HepG2 (cell line): ENCODE results near the gene PRR30. TPM values are rescaled to one million over a fixed set of nuclear protein-coding genes. Genes with fewer than 3 reads are reported as not detected.

Source experiments
- ATAC-seq: fragments of 200-7000 bp; cut with Tn5 transposase; 3 replicates; pipeline ENCODE4 v1.9.1; 2020; ENCODE audit warnings: mild to moderate bottlenecking, moderate library complexity
- BruUV-seq: library from RNA; stranded (reverse); fragments of 400-500 nt; replicated peaks from 2 replicates; lab custom pipeline; 2021; lab: Mats Ljungman, UMichigan
- CTCF ChIA-PET: fragments of 300-600 bp; formaldehyde crosslinking; extraction: SDS; loops from one replicate; lab custom pipeline; 2021; ENCODE audit warnings: low total read pairs, inconsistent platforms, low intra/inter-chr PET ratio; lab: Yijun Ruan, JAX
- POLR2A ChIA-PET: fragments of 350-600 bp; sonication (Branson Sonifier 250); formaldehyde crosslinking; loops from one replicate; lab custom pipeline; 2020; ENCODE audit warnings: antibody characterized with exemption, inconsistent platforms; lab: Yijun Ruan, JAX
- DNase-seq: peaks from one replicate; pipeline ENCODE4 v3.0.0-alpha.2; 2015; ENCODE audit warnings: low spot score
- FAIRE-seq: peaks from 3 replicates; lab custom pipeline; 2011; peaks lifted over from hg19 to GRCh38; lab: Jason Lieb, UNC
- H2AFZ ChIP-seq: one replicate; pipeline ENCODE4 v1.6.1; 2011; ENCODE audit warnings: low read length, inconsistent platforms
- H3K27ac ChIP-seq: fragments of 300-600 bp; 3 replicates; pipeline ENCODE4 v1.8.0; 2011; ENCODE audit warnings: mixed run types, mild to moderate bottlenecking, mixed read lengths, low read length, inconsistent platforms; ENCODE audit not compliant: insufficient read depth; ENCODE audit errors: extremely low read length
- H3K27me3 ChIP-seq, 2 experiments: fragments of 200-600 bp in 1 of 2; 2 replicates in 1 of 2; 3 replicates in 1 of 2; pipeline versions ENCODE4 v1.6.0 to v1.8.0; 2011; ENCODE audit warnings: low read length in 2 of 2, mild to moderate bottlenecking in 2 of 2, moderate library complexity in 2 of 2, inconsistent platforms in 1 of 2; ENCODE audit not compliant: insufficient read depth in 2 of 2, control insufficient read depth in 1 of 2
- H3K36me3 ChIP-seq, 2 experiments: fragments of 200-600 bp in 1 of 2; replicated peaks in 1 of 2; 2 replicates in 1 of 2; 3 replicates in 1 of 2; pipeline versions ENCODE4 v1.5.1 to v1.8.0; 2011; ENCODE audit warnings: low read length in 2 of 2, inconsistent platforms in 1 of 2; ENCODE audit not compliant: insufficient read depth in 2 of 2, control insufficient read depth in 1 of 2
- H3K4me1 ChIP-seq: 2 replicates; pipeline ENCODE4 v1.5.1; 2012; ENCODE audit warnings: low read length, inconsistent platforms; ENCODE audit not compliant: insufficient read depth
- H3K4me2 ChIP-seq: 2 replicates; pipeline ENCODE4 v1.6.0; 2011; ENCODE audit warnings: low read depth, low read length, inconsistent platforms
- H3K4me3 ChIP-seq, 3 experiments: fragments of 200-600 bp in 1 of 3; sonication (generic), shearing (Covaris generic) in 1 of 3; replicated peaks in 1 of 3; 2 replicates each; pipeline ENCODE4 v1.5.1; 2011 to 2016; ENCODE audit warnings: low read length in 3 of 3, inconsistent platforms in 2 of 3, low read depth in 2 of 3, mild to moderate bottlenecking in 2 of 3, control low read depth in 1 of 3, mixed read lengths in 1 of 3; ENCODE audit not compliant: insufficient read depth in 1 of 3
- H3K79me2 ChIP-seq: one replicate; pipeline ENCODE4 v1.6.1; 2011; ENCODE audit warnings: low read length, inconsistent platforms; ENCODE audit not compliant: insufficient read depth
- H3K9ac ChIP-seq: 2 replicates; pipeline ENCODE4 v1.6.0; 2011; ENCODE audit warnings: mild to moderate bottlenecking, low read depth, low read length, inconsistent platforms; ENCODE audit not compliant: insufficient read depth
- H3K9me3 ChIP-seq: 2 replicates; pipeline ENCODE4 v1.5.1; 2012; ENCODE audit warnings: mild to moderate bottlenecking, low read length
- H4K20me1 ChIP-seq: 2 replicates; pipeline ENCODE4 v1.6.0; 2011; ENCODE audit warnings: inconsistent platforms, mild to moderate bottlenecking, low read length, moderate library complexity; ENCODE audit not compliant: insufficient read depth
- DBP ChIP-seq: sonication (generic); formaldehyde crosslinking; IDR thresholded peaks from 2 replicates; pipeline ENCODE4 v1.4.0; 2020; ENCODE audit warnings: missing genetic modification reagents; ENCODE audit errors: not compliant biosample characterization
- HMG20A ChIP-seq: IDR thresholded peaks from 2 replicates; pipeline ENCODE4 v1.6.1; 2016; ENCODE audit warnings: borderline replicate concordance
- ZBTB37 ChIP-seq: sonication (generic); formaldehyde crosslinking; IDR thresholded peaks from 2 replicates; pipeline ENCODE4 v1.4.0; 2020; ENCODE audit warnings: mild to moderate bottlenecking, missing genetic modification reagents
- ZBTB38 ChIP-seq: sonication (generic); formaldehyde crosslinking; IDR thresholded peaks from 2 replicates; pipeline ENCODE4 v1.5.1; 2020; ENCODE audit warnings: mild to moderate bottlenecking, missing genetic modification reagents
- ZMYM2 ChIP-seq: sonication (generic); formaldehyde crosslinking; IDR thresholded peaks from 2 replicates; pipeline ENCODE4 v1.8.0; 2022; ENCODE audit warnings: mild to moderate bottlenecking, missing genetic modification reagents
- ZNF24 ChIP-seq: fragments of 450-650 bp; IDR thresholded peaks from 2 replicates; pipeline ENCODE4 v1.6.1; 2017; ENCODE audit warnings: antibody characterized with exemption, mild to moderate bottlenecking
- ZNF687 ChIP-seq: sonication (generic); formaldehyde crosslinking; IDR thresholded peaks from 2 replicates; pipeline ENCODE4 v1.5.1; 2020; ENCODE audit warnings: mild to moderate bottlenecking, missing genetic modification reagents, moderate library complexity
- WGBS: methylation state at CpG from one replicate; pipeline ENCODE4 v1.1.6; 2017; ENCODE audit warnings: low lambda C conversion rate; 5-methylcytosine and 5-hydroxymethylcytosine counted together
- in situ Hi-C: cut with HindIII; loops from 2 replicates; pipeline ENCODE4 v1.10.0; 2017; ENCODE audit warnings: low pct_unique_long_range_greater_than_20kb; ENCODE audit not compliant: extremely low pct_ligation_motif_present
- intact Hi-C: fragments of 100-400 bp; cut with micrococcal nuclease; formaldehyde crosslinking; loops from one replicate; pipeline ENCODE4 v1.10.0; 2022; ENCODE audit not compliant: unreplicated experiment
- polyA plus RNA-seq, 8 experiments: library from polyadenylated mRNA; depleted of rRNA in 3 of 8; stranded (reverse) in 7 of 8; unstranded in 1 of 8; fragments of >200 nt; fragmentation: Illumina TruSeq in 4 of 8; extraction: Trizol in 4 of 8; gene quantifications; 2 replicates each; pipeline versions ENCODE4 v1.2.1 to v1.2.3, GENCODE V29; 2011 to 2016; ENCODE audit warnings: low read depth in 4 of 8, missing spikeins in 1 of 8, mixed read lengths in 1 of 8; ENCODE audit not compliant: insufficient read depth in 1 of 8
- total RNA-seq, 5 experiments: library from RNA; depleted of rRNA; stranded (reverse); fragments of >200 nt; fragmentation: Illumina TruSeq; extraction: Trizol; gene quantifications; 2 replicates each; pipeline ENCODE4 v1.2.3, GENCODE V29; 2016; ENCODE audit warnings: low read depth in 1 of 5

PRR30 gene
- total and polyA plus RNA-seq, 2 of the 13 experiments (the other 11 are each of a cell fraction or from before 2014, with no cell fraction given), result not detected

GRCh38 chr2:27175330-27175729 lies 36.1 kb upstream of the PRR30 start:
- ATAC-seq, result no peak
- no TSS peak for BruUV-seq
- no peak for FAIRE-seq
- Histone ChIP-seq H3K4me3 (no peak overlapping the region), H3K36me3 (no peaks in the 10 kb centered on the region; a peak in 1 of 5 replicates), H4K20me1 (no peaks in the 10 kb centered on the region), H3K27me3 (no peaks in the 10 kb centered on the region), H3K9me3 (no peaks in the 10 kb centered on the region), H3K27ac (peak overlapping the region; percentile 43), H3K9ac (no peak overlapping the region), H3K4me2 (no peak overlapping the region), H3K79me2 (no peaks in the 10 kb centered on the region), H3K4me1 (peaks cover 100% of the 10 kb centered on the region), H2AFZ (no peak overlapping the region)
- in situ Hi-C loops, result no loop called here
- TF ChIP-seq ZBTB38 (CRISPR knock-in tag), result peak; percentile 43; the same call in 1 of the 2 replicates
- no peak for TF ChIP-seq DBP (CRISPR knock-in tag)
- TF ChIP-seq ZMYM2 (CRISPR knock-in tag), result 0 out of 2 replicates have a peak, but pooled peaks have one; percentile 34
- intact Hi-C loops, result no loop called here
- ChIA-PET POLR2A (interaction anchor here (0.7 to 3.8 kb wide), 5 partner anchors 9 to 82 kb away, joined by 3 to 19 read pairs (median 3); partner anchors contain the start of gene PREB), CTCF (no interaction called here)
- DNase-seq, result no peak
- WGBS, result 84% methylated on average over 8 of the region's 8 CpGs

GRCh38 chr2:27174638-27175037 lies 35.4 kb upstream of the PRR30 start:
- no peak overlapping the region for H3K9ac ChIP-seq
- peak overlapping the region; percentile 43 for H3K27ac ChIP-seq
- DNase-seq, result no peak
- H3K4me1 ChIP-seq, result peaks cover 100% of the 10 kb centered on the region
- WGBS, result 86% methylated on average over 6 of the region's 6 CpGs
- in situ Hi-C loops (no loop called here), intact Hi-C loops (no loop called here)
- H3K79me2 ChIP-seq, result no peaks in the 10 kb centered on the region
- H2AFZ ChIP-seq, result no peak overlapping the region
- H3K4me3 ChIP-seq, result no peak overlapping the region
- no peak overlapping the region for H3K4me2 ChIP-seq
- no peak for FAIRE-seq
- no peaks in the 10 kb centered on the region for H3K9me3 ChIP-seq
- ChIA-PET CTCF (no interaction called here), POLR2A (interaction anchor here (0.7 to 3.8 kb wide), 3 partner anchors 20 to 41 kb away, joined by 3 to 19 read pairs (median 3); partner anchors contain the start of gene PREB)
- no peaks in the 10 kb centered on the region for H3K27me3 ChIP-seq
- H3K36me3 ChIP-seq, result no peaks in the 10 kb centered on the region; a peak in 1 of 5 replicates
- ATAC-seq, result no peak
- H4K20me1 ChIP-seq, result no peaks in the 10 kb centered on the region
- no TSS peak for BruUV-seq
- TF ChIP-seq HMG20A (CRISPR knock-in tag), result 0 out of 2 replicates have a peak, but pooled peaks have one; percentile 15
- TF ChIP-seq ZNF687 (CRISPR knock-in tag), result peak; percentile 65
- TF ChIP-seq ZBTB37 (CRISPR knock-in tag), result 0 out of 2 replicates have a peak, but pooled peaks have one; percentile 45
- no peak for TF ChIP-seq ZNF24
